ENCODE data around the gene GULP1.

The GULP1 gene

GRCh38 chr2:188367164-188367563 lies 75.5 kb downstream of the GULP1 start:
- DNase-seq (ENCODE audit: low read depth), result no peak

GRCh38 chr2:188369365-188369764 lies 77.7 kb downstream of the GULP1 start:
- no peak for DNase-seq (ENCODE audit: low read depth)

GRCh38 chr2:188378371-188378950 lies 86.8 kb downstream of the GULP1 start:
- DNase-seq (ENCODE audit: low read depth), result no peak

- DNase-seq (ENCODE audit: low read depth), result no peak
Measured at GRCh38 chr2:188379748-188380147, 88.1 kb downstream of the GULP1 start.

- DNase-seq (ENCODE audit: low read depth), result no peak
Measured at GRCh38 chr2:188380280-188380679, 88.6 kb downstream of the GULP1 start.

GRCh38 chr2:188381614-188382013 lies 89.9 kb downstream of the GULP1 start:
- no peak for DNase-seq (ENCODE audit: low read depth)

- DNase-seq (ENCODE audit: low read depth), result no peak
Measured at GRCh38 chr2:188382107-188382506, 90.4 kb downstream of the GULP1 start.

- DNase-seq (ENCODE audit: low read depth), result no peak
Measured at GRCh38 chr2:188383158-188383557, 91.5 kb downstream of the GULP1 start.

- no peak for DNase-seq (ENCODE audit: low read depth)
Measured at GRCh38 chr2:188385857-188386256, 94.2 kb downstream of the GULP1 start.

GRCh38 chr2:188388831-188389230 lies 97.2 kb downstream of the GULP1 start:
- DNase-seq (ENCODE audit: low read depth), result no peak

- no peak for DNase-seq (ENCODE audit: low read depth)
Measured at GRCh38 chr2:188391354-188391753, 99.7 kb downstream of the GULP1 start.

- DNase-seq (ENCODE audit: low read depth), result no peak
Measured at GRCh38 chr2:188394931-188395472, 103.3 kb downstream of the GULP1 start.

- DNase-seq (ENCODE audit: low read depth), result no peak
Measured at GRCh38 chr2:188395903-188396689, 104.4 kb downstream of the GULP1 start.

GRCh38 chr2:188399159-188399558 lies 107.5 kb downstream of the GULP1 start:
- DNase-seq (ENCODE audit: low read depth), result no peak

- no peak for DNase-seq (ENCODE audit: low read depth)
Measured at GRCh38 chr2:188403676-188404075, 112.0 kb downstream of the GULP1 start.

- no peak for DNase-seq (ENCODE audit: low read depth)
Measured at GRCh38 chr2:188404341-188405004, 112.8 kb downstream of the GULP1 start.

- DNase-seq (ENCODE audit: low read depth), result no peak
Measured at GRCh38 chr2:188406414-188406813, 114.7 kb downstream of the GULP1 start.

GRCh38 chr2:188410504-188411235 lies 119.0 kb downstream of the GULP1 start:
- DNase-seq (ENCODE audit: low read depth), result no peak

GRCh38 chr2:188412190-188412589 lies 120.5 kb downstream of the GULP1 start:
- no peak for DNase-seq (ENCODE audit: low read depth)

GRCh38 chr2:188414411-188414810 lies 122.7 kb downstream of the GULP1 start:
- no peak for DNase-seq (ENCODE audit: low read depth)

- DNase-seq (ENCODE audit: low read depth), result no peak
Measured at GRCh38 chr2:188414869-188415753, 123.4 kb downstream of the GULP1 start.
